ENCODE results near the gene C16orf89.
"Not testable (repeated sequence)": the region's sequence is repeated elsewhere in the genome, so short reads cannot be mapped to it uniquely, and the experiment has no call there.

The C16orf89 gene

DNA sequence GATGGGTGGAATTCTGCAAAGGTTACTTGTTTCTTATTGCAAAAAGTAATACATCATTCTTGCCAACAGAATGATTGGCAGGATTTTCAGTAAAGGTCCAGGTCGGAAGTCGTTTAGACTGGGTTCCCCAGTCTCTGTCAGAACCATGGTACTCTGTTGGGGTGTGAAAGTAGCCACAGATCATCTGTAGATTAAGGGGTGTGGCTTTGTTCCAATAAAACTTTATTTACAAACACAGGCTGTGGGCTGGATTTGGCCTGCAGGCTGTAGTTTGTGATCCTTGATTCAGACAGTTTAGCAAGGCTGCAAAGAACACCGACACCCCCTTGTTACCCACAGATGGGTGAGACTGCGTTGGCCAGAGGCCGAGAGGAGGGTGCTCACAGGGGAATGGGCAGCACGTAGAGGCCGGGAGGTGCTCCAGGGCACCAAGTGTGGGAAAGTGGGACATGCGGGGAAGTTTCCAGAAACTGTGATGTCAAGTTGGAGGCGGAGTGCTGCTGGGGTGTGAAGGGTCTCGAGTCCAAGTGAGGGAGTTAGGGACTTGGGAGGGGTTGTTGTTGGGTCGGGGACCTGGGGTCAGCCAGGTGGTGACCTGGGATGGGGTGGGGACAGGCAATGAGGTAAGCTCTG is 18.5 kb upstream of the C16orf89 start:
- not testable (repeated sequence) for DNase-seq

DNA sequence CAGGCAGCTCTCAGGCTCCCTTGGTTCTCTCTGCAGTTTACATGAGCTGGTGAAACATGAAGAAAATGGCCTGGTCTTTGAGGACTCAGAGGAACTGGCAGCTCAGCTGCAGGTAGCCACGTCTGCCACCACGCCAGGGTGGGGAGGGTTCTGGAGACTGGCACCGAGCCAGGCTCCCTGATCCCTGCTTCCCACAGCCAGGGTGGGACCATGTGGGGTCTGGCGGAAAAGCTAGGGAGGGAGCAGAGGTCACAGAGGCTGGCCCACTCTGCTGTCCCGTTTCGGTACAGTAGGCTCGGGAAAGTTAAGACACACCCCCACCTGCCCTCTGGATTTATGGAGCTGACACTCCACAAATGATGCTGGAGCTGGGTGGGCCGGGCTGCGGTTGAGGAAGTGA is 17.9 kb upstream of the C16orf89 start:
- not testable (repeated sequence) for DNase-seq

DNA sequence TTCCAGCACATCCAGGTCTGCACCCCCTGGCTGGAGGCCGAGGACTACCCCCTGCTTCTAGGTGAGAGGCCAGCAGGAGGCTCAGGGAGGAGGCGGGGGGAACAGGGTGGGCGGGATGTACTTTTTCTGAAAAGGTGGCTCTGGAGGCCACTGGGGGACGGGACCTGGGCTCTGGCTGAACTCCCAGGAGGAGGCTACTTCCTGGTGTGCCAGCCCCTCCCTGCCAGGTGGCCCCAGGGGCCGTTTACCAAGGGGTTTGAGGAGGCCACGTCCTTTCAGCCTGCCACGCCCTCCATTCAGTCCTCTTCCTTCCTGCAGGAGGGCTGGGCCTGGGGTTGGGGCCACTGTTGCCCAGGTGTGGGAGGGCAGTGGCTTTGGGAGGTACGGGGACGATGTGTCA is 15.2 kb upstream of the C16orf89 start:
- not testable (repeated sequence) for DNase-seq

DNA sequence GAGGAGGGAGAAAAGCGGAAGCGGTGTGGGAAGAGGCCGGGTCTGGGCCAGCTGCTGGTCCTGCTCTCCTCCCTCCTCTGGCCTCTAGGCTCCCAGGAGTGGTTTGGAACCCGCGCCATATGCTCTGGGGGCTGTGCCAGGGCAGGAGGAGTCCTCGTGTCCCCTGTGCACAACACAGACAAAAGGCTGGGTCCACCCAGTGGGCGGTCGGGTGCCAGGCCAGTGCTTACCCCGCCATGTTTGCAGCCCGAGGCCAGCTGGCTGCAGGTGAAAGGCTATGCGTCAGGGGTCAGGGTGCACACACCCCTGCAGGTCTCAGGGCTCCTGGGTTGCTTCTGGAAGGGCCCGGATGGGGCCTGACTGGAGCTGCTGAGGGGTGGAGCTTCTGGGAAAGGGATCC is 14.7 kb upstream of the C16orf89 start:
- not testable (repeated sequence) for DNase-seq

DNA sequence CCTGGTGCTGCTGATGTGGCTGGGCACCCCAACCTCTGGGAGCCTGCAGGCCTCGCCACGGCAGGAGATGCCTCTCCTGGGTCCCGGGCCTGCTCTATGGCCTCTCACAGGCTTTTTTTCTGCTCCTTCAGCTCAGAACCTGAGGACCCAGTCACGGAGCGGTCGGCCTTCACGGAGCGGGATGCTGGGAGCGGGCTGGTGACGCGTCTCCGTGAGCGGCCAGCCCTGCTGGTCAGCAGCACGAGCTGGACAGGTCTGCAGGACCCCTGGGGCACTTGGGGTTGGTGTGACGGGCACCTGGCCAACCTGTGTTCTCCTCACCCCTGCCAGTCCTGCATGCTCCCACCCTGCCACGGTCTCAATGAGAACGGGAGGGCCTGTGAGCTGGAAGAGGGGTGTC is 12.9 kb upstream of the C16orf89 start:
- DNase-seq = no peak

DNA sequence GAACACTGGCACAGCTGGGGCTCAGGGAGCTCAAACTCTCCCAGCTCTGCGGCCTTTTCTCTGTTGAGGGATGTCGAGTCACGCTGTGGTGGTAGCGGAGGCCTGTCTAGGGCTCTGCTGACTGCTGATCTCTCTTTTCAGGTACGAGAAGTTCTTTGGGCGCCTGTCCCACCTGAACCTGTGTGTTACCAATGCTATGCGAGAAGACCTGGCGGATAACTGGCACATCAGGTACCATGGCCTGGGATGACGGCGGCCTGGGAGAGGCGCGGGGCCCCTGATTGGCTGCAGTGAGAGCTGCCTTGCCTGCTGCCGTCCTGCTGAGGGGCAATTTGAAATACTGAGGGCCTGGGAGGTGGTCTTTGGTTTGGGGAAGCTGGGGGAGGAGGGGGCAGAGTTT is 11.5 kb upstream of the C16orf89 start:
- no peak for DNase-seq

DNA sequence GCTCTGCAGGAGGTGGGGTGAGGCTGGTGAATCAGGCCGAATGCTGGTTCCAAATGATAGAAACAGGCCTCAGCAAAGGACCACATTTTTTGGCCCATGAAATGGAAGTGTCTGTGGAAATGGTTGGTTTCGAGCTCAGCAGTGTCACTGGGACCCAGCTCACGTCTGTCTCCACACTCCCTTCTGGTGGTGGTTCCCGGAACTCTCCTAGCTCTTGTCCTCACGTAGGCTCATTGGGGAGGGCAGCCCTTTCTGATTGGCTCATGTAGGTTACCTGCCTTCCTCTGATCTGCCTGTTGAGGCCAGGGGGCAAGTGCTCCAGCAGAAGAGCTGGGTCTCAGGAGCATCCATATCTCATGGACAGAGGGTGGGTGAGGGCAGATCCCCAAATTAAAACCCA is 9.9 kb upstream of the C16orf89 start:
- no peak for DNase-seq

DNA sequence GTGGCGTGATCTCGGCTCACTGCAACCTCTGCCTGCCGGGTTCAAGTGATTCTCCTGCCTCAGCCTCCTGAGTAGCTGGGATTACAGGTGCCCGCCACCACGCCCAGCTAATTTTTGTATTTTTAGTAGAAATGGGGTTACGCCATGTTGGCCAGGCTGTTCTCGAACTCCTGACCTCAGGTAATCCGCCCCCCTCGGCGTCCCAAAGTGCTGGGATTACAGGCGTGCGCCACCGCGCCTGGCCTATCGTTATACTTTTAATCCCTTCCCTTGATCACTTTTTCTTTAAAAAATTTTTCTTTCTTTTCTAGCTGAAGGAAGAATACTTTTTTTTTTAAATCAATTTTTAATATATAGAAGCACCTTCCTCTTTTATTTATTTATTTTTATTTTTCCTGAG is 8.0 kb upstream of the C16orf89 start:
- not testable (repeated sequence) for DNase-seq

DNA sequence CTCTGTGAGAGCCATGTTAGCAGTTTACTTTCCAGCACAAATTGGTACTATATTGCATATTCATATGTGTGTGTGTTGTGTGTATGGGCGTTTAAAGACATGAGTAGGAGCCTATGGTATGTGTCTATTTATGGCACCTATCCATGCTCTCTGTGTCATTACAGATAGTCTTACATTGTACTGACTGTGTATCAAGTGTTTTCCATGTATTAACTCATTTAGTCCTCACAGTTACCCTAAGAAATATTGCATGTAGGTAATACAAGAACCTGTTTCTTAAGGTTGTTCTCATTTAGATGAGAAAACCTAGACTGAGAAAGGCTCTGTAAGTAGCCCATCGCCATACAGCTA is 7.5 kb upstream of the C16orf89 start:
- no peak for DNase-seq

DNA sequence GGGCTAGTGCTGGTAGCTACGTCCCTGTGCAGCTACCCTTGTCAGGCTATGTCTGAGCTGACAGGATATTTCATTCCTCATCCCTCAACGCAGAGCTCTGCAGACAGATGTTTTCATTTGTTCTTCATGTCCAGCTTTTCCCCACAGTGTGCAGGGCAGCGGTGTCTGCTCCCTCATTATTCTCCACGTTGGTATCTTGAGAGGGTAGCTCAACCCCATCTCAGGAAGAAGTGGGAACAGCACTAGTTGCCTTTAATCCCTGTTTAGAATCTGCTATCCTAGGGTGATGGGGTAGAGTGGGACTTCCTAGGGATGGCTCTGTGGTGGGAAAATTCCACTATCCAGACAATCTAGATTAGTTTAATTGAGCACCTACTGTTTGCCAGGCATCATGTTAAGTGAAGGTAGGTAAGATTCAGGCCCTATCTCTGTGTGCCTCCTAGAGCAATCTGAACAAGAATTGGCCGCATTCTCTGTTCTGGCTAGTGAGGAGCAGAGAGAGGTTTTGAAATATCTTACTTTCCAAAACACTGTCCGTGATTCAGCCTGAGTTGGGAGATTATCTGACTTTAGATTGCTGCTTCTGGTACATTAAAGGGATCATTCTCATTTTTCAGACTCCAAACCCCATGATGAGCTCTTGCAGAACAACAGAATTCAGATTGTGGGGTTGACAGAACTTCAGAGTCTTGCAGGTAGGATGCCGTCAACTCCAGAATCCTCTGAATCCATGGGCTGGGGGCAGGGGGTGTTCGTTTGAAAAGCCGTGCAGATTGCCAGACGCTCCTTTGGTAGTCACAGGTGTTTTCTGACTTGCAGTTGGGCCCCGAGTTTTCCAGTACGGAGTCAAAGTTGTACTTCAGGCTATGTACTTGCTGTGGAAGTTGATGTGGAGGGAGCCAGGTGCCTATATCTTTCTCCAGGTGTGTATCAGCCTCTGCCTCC is 6.8 kb upstream of the C16orf89 start:
- DNase-seq = no peak

DNA sequence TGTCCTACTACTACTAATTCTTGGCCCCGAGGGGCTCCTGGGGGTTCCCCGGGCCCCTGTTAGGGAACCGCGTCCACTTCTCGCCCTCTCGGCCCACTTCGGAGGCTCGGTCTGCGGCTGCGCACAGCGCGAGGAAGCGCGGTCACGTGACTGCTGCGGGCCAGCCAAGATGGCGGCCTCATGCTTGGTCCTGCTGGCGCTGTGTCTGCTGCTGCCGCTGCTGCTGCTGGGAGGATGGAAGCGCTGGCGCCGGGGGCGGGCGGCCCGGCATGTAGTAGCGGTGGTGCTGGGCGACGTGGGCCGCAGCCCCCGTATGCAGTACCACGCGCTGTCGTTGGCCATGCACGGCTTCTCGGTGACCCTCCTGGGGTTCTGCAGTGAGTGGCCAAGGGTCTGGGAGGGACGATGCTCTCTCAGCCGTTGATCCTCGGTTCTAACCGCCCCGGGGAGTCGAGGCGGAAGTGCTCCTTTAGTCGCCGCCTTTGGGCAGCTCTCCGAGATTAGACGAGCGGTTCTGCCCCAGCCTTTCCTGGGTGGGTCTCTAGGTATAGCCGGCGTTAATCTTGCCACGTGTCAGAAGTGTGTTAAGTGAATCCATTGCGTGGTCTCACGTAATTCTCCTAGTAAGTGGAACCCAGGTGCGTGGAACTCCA is 6.1 kb upstream of the C16orf89 start, which contains the start of gene ALG1:
ALG1 (plus strand) TSS at position 163 of the 653 bp plus-strand sequence; CDS start at position 170, 7 bp downstream.
- peak; percentile 70 to 85 (median 76) for DNase-seq

DNA sequence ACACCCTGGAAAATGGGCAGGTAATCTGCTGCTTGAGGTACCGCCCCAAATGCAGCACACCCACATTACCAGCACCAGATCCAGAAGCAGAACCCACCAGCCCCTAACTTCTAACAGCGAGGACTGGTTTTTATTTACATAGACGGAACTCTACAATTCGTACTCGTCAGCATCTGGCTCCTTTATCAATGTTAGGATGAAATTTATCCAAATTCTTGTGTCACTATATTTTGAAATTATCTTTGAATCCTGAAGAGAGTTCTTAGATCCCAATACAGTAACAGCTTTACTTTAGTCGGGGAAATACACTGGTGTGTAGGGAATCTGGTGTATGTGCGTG is 5.6 kb upstream of the C16orf89 start:
- DNase-seq = no peak

DNA sequence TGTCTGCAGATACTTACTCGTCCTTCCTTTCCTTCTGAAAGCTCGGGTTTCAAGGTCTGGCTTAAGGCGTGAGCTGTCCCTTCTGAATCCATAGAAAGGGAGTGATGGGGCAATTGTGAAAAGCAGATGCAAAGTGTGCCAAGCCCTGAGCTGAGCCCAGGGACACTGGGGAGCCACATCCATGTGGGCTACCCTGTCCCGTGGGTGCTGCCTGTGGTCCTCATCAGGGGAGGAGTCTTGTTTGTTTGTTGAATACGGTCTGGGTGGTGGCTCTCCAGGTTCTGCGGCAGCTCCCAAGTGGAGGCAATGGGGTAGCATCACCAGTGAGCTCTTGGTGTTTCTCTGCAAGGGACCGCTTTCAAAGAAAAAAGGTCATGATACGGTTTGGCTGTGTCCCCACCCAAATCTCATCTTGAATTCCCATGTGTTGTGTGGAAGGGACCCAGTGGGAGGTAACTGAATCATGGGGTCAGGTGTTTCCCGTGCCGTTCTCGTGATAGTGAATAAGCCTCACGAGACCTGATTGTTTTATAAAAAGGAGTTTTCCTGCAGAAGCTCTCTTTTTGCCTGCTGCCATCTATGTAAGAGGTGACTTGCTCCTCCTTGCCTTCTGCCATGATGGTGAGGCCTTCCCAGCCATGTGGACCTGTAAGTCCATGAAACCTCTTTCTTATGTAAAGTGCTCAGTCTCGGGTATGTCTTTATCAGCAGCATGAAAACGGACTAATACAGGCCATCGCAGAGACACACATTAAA is 4.9 kb upstream of the C16orf89 start:
- DNase-seq = no peak

DNA sequence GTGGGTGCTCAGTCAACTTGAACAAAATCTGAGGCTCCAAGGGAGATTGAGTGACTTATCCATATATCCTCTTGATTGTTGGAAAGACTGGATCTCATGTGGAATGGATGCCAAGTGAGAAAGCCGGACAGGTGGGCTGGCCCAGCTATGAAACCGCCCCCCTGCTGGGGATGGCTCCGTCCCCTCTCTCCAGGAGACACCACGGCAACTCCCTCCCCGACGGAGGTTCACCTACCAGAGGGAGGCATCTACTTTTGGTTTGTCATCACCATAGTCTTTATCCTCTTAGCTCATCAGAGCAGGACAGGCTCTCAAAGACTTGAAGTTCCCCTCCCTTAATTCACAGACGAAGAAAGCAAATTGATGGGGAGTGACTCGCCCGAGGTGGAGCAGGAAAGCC is 4.1 kb upstream of the C16orf89 start:
- no peak for DNase-seq

DNA sequence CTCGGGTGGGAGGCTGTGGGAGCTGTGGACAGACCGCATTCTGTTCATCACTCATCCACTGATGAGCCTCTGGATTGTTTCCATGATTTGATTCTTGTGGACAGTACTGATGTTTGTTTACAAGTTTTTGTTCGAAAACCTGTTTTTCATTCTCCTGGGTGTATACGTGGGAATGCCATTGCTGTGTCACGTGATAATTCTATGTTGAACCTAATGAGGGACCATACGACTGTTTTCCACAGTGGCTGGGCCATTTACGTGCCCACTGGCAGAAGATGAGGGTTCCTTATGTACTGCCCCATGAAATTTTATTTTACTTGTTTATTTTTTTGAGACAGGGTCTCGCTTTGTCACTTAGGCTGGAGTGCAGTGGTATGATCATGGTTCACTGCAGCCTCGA is 3.3 kb upstream of the C16orf89 start:
- DNase-seq = no peak

DNA sequence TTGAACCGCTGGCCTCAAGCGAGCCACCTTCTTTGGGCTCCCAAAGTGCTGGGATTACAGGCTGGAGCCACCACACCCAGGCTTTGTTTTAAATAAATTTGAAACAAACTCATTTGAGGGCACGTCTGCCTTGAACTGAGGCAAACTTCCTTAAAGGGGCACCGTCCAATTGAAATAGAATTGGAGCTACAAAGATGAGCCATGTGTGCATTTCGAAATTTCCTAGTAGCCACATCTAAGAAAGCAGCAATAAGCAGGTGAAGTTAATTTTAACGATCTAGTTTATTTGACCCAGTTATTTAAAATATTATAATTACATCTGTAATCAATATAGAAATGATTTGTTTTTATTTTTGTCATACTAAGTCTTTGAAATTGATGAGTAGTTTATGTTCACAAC is 755 bp upstream of the C16orf89 start:
- DNase-seq = no peak

DNA sequence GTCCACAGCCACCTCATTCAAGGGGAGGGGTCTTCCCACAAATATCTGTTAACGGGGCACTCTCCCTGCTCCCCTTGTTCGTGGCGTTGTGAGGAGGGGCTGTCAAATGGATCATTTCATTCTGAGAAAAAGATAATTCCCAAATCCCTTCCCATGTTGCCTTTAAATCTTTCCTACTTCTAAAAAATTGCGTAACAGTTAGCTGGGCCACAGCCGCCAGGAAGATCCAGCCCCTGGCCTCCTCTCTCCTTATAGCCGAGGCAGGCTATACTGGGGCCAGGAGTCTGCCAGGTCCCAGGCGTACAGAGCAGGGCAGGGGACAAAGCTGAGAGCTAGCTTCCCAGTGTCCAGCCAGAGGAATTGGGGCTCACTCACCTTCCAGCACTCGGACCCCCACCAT is 430 bp downstream of the C16orf89 start:
- DNase-seq = no peak

DNA sequence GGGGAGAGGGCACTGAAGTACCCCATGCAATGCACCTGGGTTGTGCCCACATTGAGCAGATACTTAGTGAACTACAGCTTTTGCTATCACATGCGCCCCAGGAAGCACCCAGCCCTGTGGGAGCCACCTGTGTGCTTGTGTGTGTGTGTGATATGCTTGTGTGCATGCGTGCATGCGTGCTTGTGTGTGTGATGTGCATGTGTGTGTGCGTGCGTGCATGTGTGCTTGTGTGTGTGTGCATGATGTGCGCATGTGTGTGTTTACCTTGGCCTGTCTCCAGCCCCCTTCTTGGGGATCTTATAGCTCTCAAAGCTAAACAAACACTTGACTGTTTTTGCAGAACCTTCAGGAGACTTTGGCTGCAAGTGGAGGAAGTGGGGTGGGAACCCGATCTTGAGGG is 841 bp downstream of the C16orf89 start:
- no peak for DNase-seq

DNA sequence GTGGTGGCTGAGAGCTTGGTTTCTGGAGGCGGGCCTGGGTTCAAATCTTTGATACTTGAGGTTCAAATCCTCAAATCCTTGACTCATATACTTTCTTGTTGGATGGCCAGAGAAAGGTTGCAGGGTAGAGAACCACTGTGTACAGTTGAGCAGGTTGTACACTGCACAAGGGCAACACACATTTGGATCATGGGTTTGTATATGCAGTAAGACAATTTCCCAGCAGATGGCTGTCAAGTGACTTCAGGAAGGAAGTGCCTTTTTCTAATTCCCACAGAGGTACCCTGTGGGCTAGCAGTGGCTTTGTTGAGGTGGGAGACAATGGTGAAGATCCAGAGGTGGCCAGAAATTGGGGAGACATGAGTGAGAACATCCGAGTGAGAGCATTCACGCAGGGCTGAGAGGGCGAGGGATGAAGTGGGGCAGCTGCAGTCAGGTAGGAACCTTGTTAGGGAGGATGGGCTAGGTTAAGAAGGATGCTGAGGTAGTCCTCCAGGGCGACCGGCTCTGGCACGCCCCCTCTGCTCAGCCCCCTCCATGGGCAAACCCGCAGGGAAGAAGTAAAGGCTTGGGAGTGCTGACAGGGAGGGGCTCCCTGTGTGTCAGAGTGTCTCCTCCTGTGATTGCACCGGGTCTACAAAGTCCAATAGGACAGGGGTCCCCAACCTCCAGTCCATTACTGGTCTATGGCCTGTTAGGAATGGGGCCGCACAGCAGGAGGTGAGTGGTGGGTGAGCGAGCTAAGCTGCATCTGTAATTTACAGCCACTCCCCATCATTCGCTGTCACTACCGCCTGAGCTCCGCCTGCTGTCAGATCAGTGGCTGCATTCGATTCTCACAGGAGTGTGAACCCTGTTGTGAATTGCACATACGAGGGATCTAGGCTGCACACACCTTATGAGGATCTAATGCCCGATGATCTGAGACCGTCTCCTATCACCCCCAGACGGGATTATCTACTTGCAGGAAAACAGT is 2.7 kb downstream of the C16orf89 start:
- no peak for DNase-seq

DNA sequence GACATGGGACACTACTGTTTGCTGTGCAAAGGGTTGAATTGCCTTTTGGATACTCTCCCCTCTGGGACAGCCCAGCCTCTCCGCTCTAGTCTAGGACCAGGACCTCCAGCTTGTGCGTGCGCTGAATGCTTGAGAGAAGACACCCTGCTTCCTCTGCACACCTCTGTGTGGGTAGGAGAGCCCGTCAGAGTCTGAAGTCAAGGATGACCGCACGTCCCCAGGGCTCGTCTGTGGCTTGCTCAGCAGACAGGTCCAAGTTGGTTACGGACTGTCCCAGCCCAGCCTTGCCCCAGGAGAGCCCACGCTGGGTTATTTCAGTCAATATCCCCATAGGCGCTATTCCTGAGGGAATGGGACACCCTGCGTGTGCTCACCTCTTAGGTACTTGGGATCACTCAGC is 3.7 kb downstream of the C16orf89 start:
- DNase-seq = no peak

DNA sequence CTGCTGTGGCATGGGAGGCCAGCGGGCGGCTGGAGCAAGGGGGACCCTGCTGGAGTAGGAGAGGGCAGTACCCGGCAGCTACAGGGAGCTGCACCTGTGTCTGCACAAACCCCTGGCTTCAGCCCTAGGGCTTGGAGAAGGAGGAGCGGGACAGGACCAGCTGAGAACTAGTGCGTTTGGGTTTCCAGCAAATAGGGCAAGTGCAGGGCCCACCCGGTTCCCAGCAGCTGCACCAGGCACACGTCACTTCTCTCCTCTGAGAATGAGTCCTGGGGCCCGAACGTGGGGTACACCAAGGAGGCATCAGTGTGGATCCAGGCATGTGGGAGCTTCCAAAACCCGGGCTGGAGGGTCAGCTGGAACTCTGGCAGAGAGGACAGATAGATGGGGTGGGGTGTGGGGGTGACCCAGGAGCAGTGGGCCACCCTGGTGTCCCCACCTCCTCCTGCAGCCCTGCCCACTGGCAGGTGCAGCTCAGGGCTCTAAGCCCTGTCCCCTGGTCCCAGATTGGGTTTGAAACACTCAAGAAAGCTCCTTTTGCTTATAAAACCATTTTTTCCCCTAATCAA is 5.6 kb downstream of the C16orf89 start:
- no peak for DNase-seq

Data from activated naive CD4-positive, alpha-beta T cell (primary cell).